ENCODE results near the gene LRMDA.

GRCh38 chr10:75718991-75719390 is 287.6 kb downstream of the LRMDA start:
- TF ChIP-seq CTCF (IDR thresholded peaks at IDR 0.05) (no peak), POLR2A (IDR thresholded peaks at IDR 0.05) (no peak), EP300 (IDR thresholded peaks at IDR 0.05) (no peak)

Measured in tibial nerve (tissue), 4 donors.